ACC112 (cell line): ENCODE data around the gene OTOGL.
A peak's percentile ranks its signal among the peaks of the same experiment; 100 is the strongest.
"Not testable (repeated sequence)": the region's sequence is repeated elsewhere in the genome, so short reads cannot be mapped to it uniquely, and the experiment has no call there.

Source experiments
- H2AFZ ChIP-seq: fragments of 200-600 bp; sonication (generic); one replicate; pipeline ENCODE4 v1.6.0; 2017; ENCODE audit warnings: antibody characterized with exemption, low read length; ENCODE audit not compliant: unreplicated experiment
- H3K27ac ChIP-seq: fragments of 200-600 bp; sonication (generic); 2 replicates; pipeline ENCODE4 v1.5.1; 2014; ENCODE audit warnings: low read depth, mild to moderate bottlenecking, antibody characterized with exemption, low read length, moderate library complexity
- H3K27me3 ChIP-seq: fragments of 200-600 bp; sonication (generic); 2 replicates; pipeline ENCODE4 v1.6.1; 2014; ENCODE audit warnings: mild to moderate bottlenecking, antibody characterized with exemption, low read length, moderate library complexity, mixed read lengths; ENCODE audit not compliant: insufficient read depth
- H3K36me3 ChIP-seq: fragments of 200-600 bp; sonication (generic); 2 replicates; pipeline ENCODE4 v1.6.1; 2016; ENCODE audit warnings: mild to moderate bottlenecking, antibody characterized with exemption, low read length, moderate library complexity, mixed read lengths; ENCODE audit not compliant: insufficient read depth
- H3K4me1 ChIP-seq: fragments of 200-600 bp; sonication (generic); one replicate; pipeline ENCODE4 v1.6.1; 2016; ENCODE audit warnings: low read length, mixed read lengths; ENCODE audit not compliant: insufficient read depth, unreplicated experiment, control insufficient read depth
- H3K4me3 ChIP-seq: fragments of 200-600 bp; sonication (generic); 2 replicates; pipeline ENCODE4 v1.5.1; 2014; ENCODE audit warnings: mild to moderate bottlenecking, low read depth, low read length
- H3K79me2 ChIP-seq: fragments of 200-600 bp; sonication (generic); one replicate; pipeline ENCODE4 v1.6.0; 2016; ENCODE audit warnings: low read length; ENCODE audit not compliant: control insufficient read depth, unreplicated experiment, insufficient read depth

OTOGL gene

GRCh38 chr12:80242321-80242720 lies 143.0 kb downstream of the OTOGL start:
- H3K27ac ChIP-seq, result peak overlapping the region; percentile 44; the same call in 1 of the 2 replicates
- H3K36me3 ChIP-seq, result no peaks in the 10 kb centered on the region
- peaks cover 20% of the 10 kb centered on the region for H3K4me1 ChIP-seq
- H3K4me3 ChIP-seq, result peak overlapping the region; percentile 18; the same call in 1 of the 2 replicates
- no peaks in the 10 kb centered on the region for H3K79me2 ChIP-seq
- no peaks in the 10 kb centered on the region for H3K27me3 ChIP-seq
- H2AFZ ChIP-seq, result peak overlapping the region; percentile 60

GRCh38 chr12:80249581-80249980 lies 150.2 kb downstream of the OTOGL start:
- not testable (repeated sequence) for H2AFZ ChIP-seq, H3K27ac ChIP-seq, H3K79me2 ChIP-seq, H3K36me3 ChIP-seq, H3K4me3 ChIP-seq, H3K27me3 ChIP-seq, H3K4me1 ChIP-seq

GRCh38 chr12:80257920-80258319 lies 158.6 kb downstream of the OTOGL start:
- Histone ChIP-seq H2AFZ (no peak overlapping the region), H3K36me3 (no peaks in the 10 kb centered on the region), H3K27me3 (no peaks in the 10 kb centered on the region), H3K27ac (no peak overlapping the region), H3K4me3 (no peak overlapping the region), H3K79me2 (no peaks in the 10 kb centered on the region), H3K4me1 (peaks cover 6% of the 10 kb centered on the region)

- Histone ChIP-seq H3K27me3 (no peaks in the 10 kb centered on the region), H3K79me2 (no peaks in the 10 kb centered on the region), H3K4me1 (peaks cover 9% of the 10 kb centered on the region)
Observed at GRCh38 chr12:80260269-80260668, 160.9 kb downstream of the OTOGL start.

GRCh38 chr12:80261403-80261802 lies 162.1 kb downstream of the OTOGL start:
- Histone ChIP-seq H3K27ac (no peak overlapping the region), H3K79me2 (no peaks in the 10 kb centered on the region), H3K4me1 (peaks cover 9% of the 10 kb centered on the region), H3K36me3 (no peaks in the 10 kb centered on the region), H3K4me3 (no peak overlapping the region), H2AFZ (no peak overlapping the region), H3K27me3 (no peaks in the 10 kb centered on the region)

More at GRCh38 chr12:80260269-80260668, 160.9 kb downstream of the OTOGL start:
- no peak overlapping the region for H2AFZ ChIP-seq
- no peaks in the 10 kb centered on the region for H3K36me3 ChIP-seq
- H3K4me3 ChIP-seq, result no peak overlapping the region
- H3K27ac ChIP-seq, result no peak overlapping the region

- Histone ChIP-seq H3K79me2 (no peaks in the 10 kb centered on the region), H3K4me3 (no peak overlapping the region), H3K4me1 (peaks cover 9% of the 10 kb centered on the region), H3K27me3 (no peaks in the 10 kb centered on the region), H2AFZ (no peak overlapping the region), H3K36me3 (no peaks in the 10 kb centered on the region), H3K27ac (no peak overlapping the region; the same call in 1 of the 2 replicates)
Observed at GRCh38 chr12:80262346-80262745, 163.0 kb downstream of the OTOGL start.

GRCh38 chr12:80262771-80263170 lies 163.4 kb downstream of the OTOGL start:
- H3K4me3 ChIP-seq, result peak overlapping the region; percentile 19; the same call in 1 of the 2 replicates
- peak overlapping the region; percentile 92 for H2AFZ ChIP-seq
- H3K27me3 ChIP-seq, result no peaks in the 10 kb centered on the region

GRCh38 chr12:80264386-80264785 lies 165.0 kb downstream of the OTOGL start:
- Histone ChIP-seq H3K79me2 (no peaks in the 10 kb centered on the region), H3K27ac (no peak overlapping the region), H2AFZ (no peak overlapping the region), H3K4me3 (no peak overlapping the region), H3K4me1 (peaks cover 21% of the 10 kb centered on the region), H3K36me3 (no peaks in the 10 kb centered on the region), H3K27me3 (no peaks in the 10 kb centered on the region)

More at GRCh38 chr12:80262771-80263170, 163.4 kb downstream of the OTOGL start:
- Histone ChIP-seq H3K36me3 (no peaks in the 10 kb centered on the region), H3K4me1 (peaks cover 9% of the 10 kb centered on the region), H3K79me2 (no peaks in the 10 kb centered on the region), H3K27ac (peak overlapping the region; percentile 42)

- Histone ChIP-seq H3K4me1 (peaks cover 26% of the 10 kb centered on the region), H3K36me3 (no peaks in the 10 kb centered on the region), H2AFZ (no peak overlapping the region), H3K27ac (no peak overlapping the region), H3K4me3 (no peak overlapping the region), H3K79me2 (no peaks in the 10 kb centered on the region), H3K27me3 (no peaks in the 10 kb centered on the region)
Observed at GRCh38 chr12:80264891-80265290, 165.6 kb downstream of the OTOGL start.

GRCh38 chr12:80268924-80269749 lies 169.8 kb downstream of the OTOGL start:
- H2AFZ ChIP-seq, result peak overlapping the region; percentile 20
- H3K36me3 ChIP-seq, result no peaks in the 10 kb centered on the region
- peaks cover 23% of the 10 kb centered on the region for H3K4me1 ChIP-seq
- no peaks in the 10 kb centered on the region for H3K79me2 ChIP-seq
- peak overlapping the region; percentile 42 for H3K4me3 ChIP-seq
- H3K27me3 ChIP-seq, result no peaks in the 10 kb centered on the region
- H3K27ac ChIP-seq, result peak overlapping the region; percentile 69
